Osteoblast (primary cell): Measurements from ENCODE around the gene PPP1R10. TPM values are rescaled to one million over a fixed set of nuclear protein-coding genes. Genes with fewer than 3 reads are reported as not detected.
"Not testable (repeated sequence)": the region's sequence is repeated elsewhere in the genome, so short reads cannot be mapped to it uniquely, and the experiment has no call there.

Experiments
- DNase-seq: peaks from one replicate; pipeline ENCODE4 v3.0.0; 2011; ENCODE audit warnings: low spot score, mixed read lengths; ENCODE audit not compliant: insufficient read length; ENCODE audit errors: missing footprints
- H2AFZ ChIP-seq: 2 replicates; pipeline ENCODE4 v1.6.0; 2011; ENCODE audit warnings: mild to moderate bottlenecking, low read length
- H3K27ac ChIP-seq: 2 replicates; pipeline ENCODE4 v1.5.1; 2011; ENCODE audit warnings: mild to moderate bottlenecking, low read depth, low read length, moderate library complexity
- H3K27me3 ChIP-seq: 2 replicates; pipeline ENCODE4 v1.6.0; 2012; ENCODE audit warnings: mild to moderate bottlenecking, control low read depth, inconsistent platforms, low read length, moderate library complexity; ENCODE audit not compliant: insufficient read depth
- H3K36me3 ChIP-seq: 2 replicates; pipeline ENCODE4 v1.5.1; 2011; ENCODE audit warnings: mild to moderate bottlenecking, low read length, control low read depth, moderate library complexity; ENCODE audit not compliant: insufficient read depth
- H3K4me1 ChIP-seq: 2 replicates; pipeline ENCODE4 v1.5.1; 2011; ENCODE audit warnings: mild to moderate bottlenecking, low read length, control low read depth, moderate library complexity; ENCODE audit not compliant: insufficient read depth
- H3K4me2 ChIP-seq: 2 replicates; pipeline ENCODE4 v1.6.0; 2011; ENCODE audit warnings: mild to moderate bottlenecking, low read length; ENCODE audit not compliant: insufficient read depth
- H3K4me3 ChIP-seq: fragments of 200-600 bp; sonication (generic); 3 replicates; pipeline ENCODE4 v1.5.1; 2012; ENCODE audit warnings: mild to moderate bottlenecking, low read length, inconsistent platforms; ENCODE audit not compliant: insufficient read depth
- H3K79me2 ChIP-seq: 2 replicates; pipeline ENCODE4 v1.6.0; 2012; ENCODE audit warnings: mild to moderate bottlenecking, low read length, control low read depth, inconsistent platforms; ENCODE audit not compliant: insufficient read depth
- H3K9me3 ChIP-seq: 2 replicates; pipeline ENCODE4 v1.5.1; 2011; ENCODE audit warnings: low read depth, low read length, control low read depth
- H4K20me1 ChIP-seq: 2 replicates; pipeline ENCODE4 v1.6.0; 2012; ENCODE audit warnings: mild to moderate bottlenecking, low read length, control low read depth; ENCODE audit not compliant: insufficient read depth
- total RNA-seq: library from RNA; depleted of rRNA; stranded (reverse); fragments of >200 nt; gene quantifications from 2 replicates; pipeline ENCODE4 v1.2.3, GENCODE V29; 2012
- TF ChIP-seq, protein P1 (sequence below): IDR thresholded peaks from 2 replicates; pipeline ENCODE4 v1.5.1; 2011; ENCODE audit warnings: mild to moderate bottlenecking, low read depth, low read length, moderate library complexity; ENCODE audit errors: extremely low read depth

Gene PPP1R10
- total RNA-seq, 1 donor = 29.0 TPM

DNA sequence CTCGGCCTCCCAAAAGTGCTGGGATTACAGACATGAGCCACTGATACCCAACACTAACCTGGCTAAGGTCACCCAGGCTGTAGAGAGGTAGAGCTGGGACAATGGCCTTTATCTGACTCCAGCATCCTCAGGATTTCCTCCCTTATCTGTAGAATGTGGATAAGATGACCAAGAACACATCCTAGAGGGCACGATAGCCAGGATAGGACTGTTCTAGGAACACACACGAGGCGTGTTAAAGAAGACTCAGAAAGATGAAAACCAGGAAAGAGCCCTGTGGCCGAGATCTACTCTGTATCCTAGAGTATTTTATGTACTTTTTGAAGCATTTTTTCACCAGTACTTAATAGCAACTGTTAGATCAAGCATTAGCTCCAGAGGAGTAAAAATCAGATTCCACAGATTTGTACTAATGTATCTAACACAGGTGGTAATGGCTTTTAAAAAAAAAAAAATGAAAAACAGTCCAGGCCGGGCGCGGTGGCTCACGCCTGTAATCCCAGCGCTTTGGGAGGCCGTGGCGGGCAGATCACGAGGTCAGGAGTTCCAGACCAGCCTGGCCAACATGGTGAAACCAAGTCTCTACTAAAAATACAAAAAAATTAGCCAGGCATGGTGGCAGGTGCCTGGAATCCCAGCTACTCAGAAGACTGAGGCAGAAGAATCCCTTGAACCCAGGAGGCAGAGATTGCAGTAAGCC, 17.3 kb downstream of the PPP1R10 start:
- no peak overlapping the region for H3K4me2 ChIP-seq
- TF ChIP-seq, protein P1, sequence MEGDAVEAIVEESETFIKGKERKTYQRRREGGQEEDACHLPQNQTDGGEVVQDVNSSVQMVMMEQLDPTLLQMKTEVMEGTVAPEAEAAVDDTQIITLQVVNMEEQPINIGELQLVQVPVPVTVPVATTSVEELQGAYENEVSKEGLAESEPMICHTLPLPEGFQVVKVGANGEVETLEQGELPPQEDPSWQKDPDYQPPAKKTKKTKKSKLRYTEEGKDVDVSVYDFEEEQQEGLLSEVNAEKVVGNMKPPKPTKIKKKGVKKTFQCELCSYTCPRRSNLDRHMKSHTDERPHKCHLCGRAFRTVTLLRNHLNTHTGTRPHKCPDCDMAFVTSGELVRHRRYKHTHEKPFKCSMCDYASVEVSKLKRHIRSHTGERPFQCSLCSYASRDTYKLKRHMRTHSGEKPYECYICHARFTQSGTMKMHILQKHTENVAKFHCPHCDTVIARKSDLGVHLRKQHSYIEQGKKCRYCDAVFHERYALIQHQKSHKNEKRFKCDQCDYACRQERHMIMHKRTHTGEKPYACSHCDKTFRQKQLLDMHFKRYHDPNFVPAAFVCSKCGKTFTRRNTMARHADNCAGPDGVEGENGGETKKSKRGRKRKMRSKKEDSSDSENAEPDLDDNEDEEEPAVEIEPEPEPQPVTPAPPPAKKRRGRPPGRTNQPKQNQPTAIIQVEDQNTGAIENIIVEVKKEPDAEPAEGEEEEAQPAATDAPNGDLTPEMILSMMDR = no peak
- H3K36me3 ChIP-seq = peaks cover 52% of the 10 kb centered on the region
- H3K27me3 ChIP-seq = no peaks in the 10 kb centered on the region
- peaks cover 22% of the 10 kb centered on the region for H4K20me1 ChIP-seq
- H3K79me2 ChIP-seq = no peaks in the 10 kb centered on the region
- no peaks in the 10 kb centered on the region for H3K9me3 ChIP-seq
- no peak for DNase-seq
- H3K4me1 ChIP-seq = no peaks in the 10 kb centered on the region
- H3K4me3 ChIP-seq = no peak overlapping the region
- H3K27ac ChIP-seq = no peak overlapping the region
- H2AFZ ChIP-seq = no peak overlapping the region

DNA sequence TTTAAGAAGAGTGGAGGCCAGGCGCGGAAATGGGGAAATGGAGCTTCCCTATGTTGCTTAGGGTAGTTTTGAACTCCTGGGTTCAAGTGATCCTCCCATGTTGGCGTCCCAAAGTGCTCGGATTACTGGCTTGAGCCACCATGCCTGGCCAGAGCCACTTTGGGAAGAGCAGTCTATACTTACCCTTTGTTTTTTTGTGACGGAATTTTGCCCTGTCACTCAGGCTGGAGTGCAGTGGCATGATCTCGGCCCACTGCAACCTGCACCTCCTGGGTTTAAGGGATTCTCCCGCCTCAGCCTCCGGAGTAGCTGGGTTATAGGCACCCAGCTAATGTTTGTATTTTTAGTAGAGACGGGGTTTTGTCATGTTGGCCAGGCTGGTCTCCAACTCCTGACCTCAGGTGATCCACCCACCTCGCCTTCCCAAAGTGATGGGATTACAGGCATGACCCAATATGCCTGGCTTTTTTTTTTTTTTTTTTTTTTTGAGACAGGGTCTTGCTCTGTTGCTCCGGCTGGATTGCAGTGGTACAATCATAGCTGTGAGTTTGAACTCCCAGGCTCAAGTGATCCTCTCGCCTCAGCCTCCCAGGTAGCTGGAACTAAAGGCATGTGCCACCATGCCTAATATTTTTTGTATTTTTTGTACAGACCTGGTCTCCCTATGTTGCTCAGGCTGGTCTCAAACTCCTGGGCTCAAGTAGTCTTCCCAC, 18.0 kb downstream of the PPP1R10 start:
- Histone ChIP-seq H3K4me3 (no peak overlapping the region), H3K4me2 (no peak overlapping the region), H3K27ac (no peak overlapping the region), H4K20me1 (peaks cover 19% of the 10 kb centered on the region), H2AFZ (no peak overlapping the region), H3K36me3 (peaks cover 51% of the 10 kb centered on the region), H3K79me2 (no peaks in the 10 kb centered on the region), H3K9me3 (no peaks in the 10 kb centered on the region), H3K4me1 (no peaks in the 10 kb centered on the region), H3K27me3 (no peaks in the 10 kb centered on the region)
- no peak for DNase-seq
- TF ChIP-seq, protein P1 = no peak

DNA sequence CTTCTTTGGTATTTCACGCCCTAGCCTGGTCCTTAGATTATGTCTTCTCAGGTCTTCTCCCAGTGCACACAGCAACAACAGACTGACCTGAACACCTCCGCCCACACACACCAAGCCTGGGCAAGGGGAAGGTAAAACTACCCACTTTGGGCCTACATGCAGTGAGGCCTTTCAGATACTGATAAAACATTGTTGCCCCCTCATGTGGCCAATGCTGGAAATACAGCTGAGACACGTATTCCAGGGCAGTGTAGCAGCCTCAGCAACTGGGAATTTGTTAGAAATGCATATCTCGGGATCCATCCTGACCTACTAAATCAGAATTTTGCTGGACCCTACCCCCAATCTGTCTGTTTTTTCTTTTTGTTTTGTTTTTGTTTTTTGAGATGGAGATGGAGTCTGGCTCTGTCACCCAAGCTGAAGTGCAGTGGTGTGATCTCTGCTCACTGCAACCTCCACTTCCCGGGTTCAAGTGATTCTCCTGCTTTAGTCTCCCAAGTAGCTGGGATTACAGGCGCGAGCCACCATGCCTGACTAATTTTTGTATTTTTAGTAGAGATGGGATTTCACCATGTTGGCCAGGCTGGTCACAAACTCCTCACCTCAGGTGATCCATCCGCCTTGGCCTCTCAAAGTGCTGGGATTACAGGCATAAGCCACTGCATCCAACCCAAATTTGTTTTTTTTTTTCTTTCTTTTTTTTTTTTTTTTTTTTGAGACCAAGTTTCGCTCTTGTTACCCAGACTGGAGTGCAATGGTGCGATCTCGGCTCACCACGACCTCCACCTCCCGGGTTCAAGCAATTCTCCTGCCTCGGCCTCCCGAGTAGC, 19.5 kb downstream of the PPP1R10 start:
- not testable (repeated sequence) for H3K4me2 ChIP-seq, H2AFZ ChIP-seq, H3K9me3 ChIP-seq, H4K20me1 ChIP-seq, H3K4me1 ChIP-seq, H3K79me2 ChIP-seq, H3K4me3 ChIP-seq, H3K27me3 ChIP-seq, H3K27ac ChIP-seq
- TF ChIP-seq, protein P1 = peak; percentile 80
- peak; percentile 90 for DNase-seq
- peaks cover 45% of the 10 kb centered on the region for H3K36me3 ChIP-seq
